ENCODE results near the gene TSGA10IP.

GRCh38 chr11:66006134-66006890, 61.0 kb downstream of the TSGA10IP start:
- TF ChIP-seq, protein P1, sequence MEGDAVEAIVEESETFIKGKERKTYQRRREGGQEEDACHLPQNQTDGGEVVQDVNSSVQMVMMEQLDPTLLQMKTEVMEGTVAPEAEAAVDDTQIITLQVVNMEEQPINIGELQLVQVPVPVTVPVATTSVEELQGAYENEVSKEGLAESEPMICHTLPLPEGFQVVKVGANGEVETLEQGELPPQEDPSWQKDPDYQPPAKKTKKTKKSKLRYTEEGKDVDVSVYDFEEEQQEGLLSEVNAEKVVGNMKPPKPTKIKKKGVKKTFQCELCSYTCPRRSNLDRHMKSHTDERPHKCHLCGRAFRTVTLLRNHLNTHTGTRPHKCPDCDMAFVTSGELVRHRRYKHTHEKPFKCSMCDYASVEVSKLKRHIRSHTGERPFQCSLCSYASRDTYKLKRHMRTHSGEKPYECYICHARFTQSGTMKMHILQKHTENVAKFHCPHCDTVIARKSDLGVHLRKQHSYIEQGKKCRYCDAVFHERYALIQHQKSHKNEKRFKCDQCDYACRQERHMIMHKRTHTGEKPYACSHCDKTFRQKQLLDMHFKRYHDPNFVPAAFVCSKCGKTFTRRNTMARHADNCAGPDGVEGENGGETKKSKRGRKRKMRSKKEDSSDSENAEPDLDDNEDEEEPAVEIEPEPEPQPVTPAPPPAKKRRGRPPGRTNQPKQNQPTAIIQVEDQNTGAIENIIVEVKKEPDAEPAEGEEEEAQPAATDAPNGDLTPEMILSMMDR (IDR thresholded peaks at IDR 0.05; ENCODE audit: borderline replicate concordance, extremely low read depth, low read length, poor library complexity, severe bottlenecking) = no peak
- no peak for TF ChIP-seq EZH2 (IDR thresholded peaks at IDR 0.05; ENCODE audit: borderline replicate concordance, low read depth, low read length, severe bottlenecking)

Data from DND-41 (cell line).